KBM-7 (cell line): ENCODE results near the gene ZNF311.
A peak's percentile ranks its signal among the peaks of the same experiment; 100 is the strongest.

Experiments used
- DNase-seq: peaks from one replicate; pipeline ENCODE4 v3.0.0-alpha.2; 2015
- in situ Hi-C: fragments of 300-500 bp; cut with MboI; formaldehyde crosslinking; loops from 2 replicates; pipeline ENCODE4 v1.14.3; 2020; ENCODE audit warnings: low sequenced_read_pairs, low pct_unique_long_range_greater_than_20kb, mixed read lengths

The ZNF311 gene

DNA sequence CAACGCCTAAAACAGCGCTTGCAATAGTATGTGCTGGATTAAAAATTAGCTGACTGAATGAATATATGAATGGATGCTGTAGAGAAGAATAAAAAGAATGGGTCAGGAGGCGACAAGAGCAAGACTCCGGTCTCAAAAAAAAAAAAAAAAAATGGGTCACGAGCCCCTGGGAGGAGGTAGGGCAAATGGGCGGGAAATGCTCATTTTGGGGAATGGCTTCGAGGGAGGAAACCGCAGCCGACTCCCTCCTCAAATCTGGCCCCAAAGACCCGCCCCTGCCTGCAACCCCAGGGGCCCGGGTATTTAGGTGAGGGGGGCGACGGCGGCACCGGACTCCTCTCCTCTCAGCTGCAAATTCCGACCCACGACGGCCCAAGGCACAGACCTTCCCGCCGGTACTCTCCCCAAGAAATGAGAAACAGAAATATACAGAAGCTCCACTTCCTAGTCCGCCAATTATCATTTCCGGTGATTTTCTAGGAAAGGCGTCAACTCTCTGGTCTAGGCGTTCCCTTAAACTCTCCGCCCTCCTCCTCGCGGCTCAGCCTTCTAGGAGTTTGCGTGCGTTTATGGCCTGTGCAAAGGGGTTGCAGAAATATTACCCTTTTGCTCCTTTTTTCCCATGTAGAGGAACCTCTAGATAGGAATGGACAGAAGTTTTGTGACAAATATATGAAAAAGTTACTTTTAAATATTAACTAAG, at the start of gene ZNF311:
TSS of gene ZNF311 (minus strand) at position 133 of the 703 bp plus-strand sequence. CDS start 1,361 bp downstream, outside the sequence.
- no peak for DNase-seq
- in situ Hi-C loops = no loop called here

DNA sequence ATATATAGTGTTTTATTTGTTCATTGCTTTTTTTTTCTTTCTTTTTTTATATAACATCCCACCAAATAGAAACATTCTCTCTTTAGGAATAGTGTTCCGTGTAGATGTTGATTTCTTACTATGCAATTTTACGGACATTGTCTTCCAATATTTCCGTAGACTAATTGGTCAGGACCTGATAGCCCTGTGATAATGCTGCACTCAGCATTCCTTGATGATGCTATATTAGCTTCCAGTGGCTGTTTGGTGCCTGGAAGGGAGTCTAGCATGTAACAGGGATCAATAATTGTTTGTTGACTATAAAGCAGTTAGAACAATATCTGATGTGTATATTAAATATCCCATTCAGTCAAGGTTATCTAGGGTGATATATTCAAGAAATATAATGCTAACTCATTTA, 46.6 kb upstream of the ZNF311 start:
- no peak for DNase-seq
- in situ Hi-C loops = no loop called here

- in situ Hi-C loops = no loop called here
- no peak for DNase-seq
Measured at GRCh38 chr6:29045075-29045474, 40.0 kb upstream of the ZNF311 start, which contains the start of gene OR2W1. Gene OR2W1 (minus strand): TSS chr6:29045175. CDS start chr6:29045175, 0 bp downstream.

GRCh38 chr6:29035951-29036350, 30.8 kb upstream of the ZNF311 start:
- in situ Hi-C loops = no loop called here
- no peak for DNase-seq

DNA sequence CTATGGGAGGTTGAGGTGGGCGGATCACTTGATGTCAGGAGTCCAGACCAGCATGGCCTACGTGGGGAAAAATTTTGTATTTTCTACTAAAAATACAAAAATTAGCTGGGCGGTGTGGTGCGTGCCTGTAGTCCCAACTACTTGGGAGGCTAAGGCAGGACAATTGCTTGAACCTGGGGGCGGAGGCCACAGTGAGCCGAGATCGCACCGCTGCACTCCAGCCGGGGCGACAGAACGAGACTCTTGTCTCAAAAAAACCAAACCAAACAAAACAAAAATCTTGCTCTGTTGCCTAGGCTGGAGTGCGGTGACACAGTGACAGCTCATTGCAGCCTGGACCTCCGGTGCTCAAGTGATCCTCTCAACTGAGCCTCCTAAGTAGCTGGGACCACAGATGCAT, 23.7 kb upstream of the ZNF311 start:
- DNase-seq = no peak
- in situ Hi-C loops = no loop called here

DNA sequence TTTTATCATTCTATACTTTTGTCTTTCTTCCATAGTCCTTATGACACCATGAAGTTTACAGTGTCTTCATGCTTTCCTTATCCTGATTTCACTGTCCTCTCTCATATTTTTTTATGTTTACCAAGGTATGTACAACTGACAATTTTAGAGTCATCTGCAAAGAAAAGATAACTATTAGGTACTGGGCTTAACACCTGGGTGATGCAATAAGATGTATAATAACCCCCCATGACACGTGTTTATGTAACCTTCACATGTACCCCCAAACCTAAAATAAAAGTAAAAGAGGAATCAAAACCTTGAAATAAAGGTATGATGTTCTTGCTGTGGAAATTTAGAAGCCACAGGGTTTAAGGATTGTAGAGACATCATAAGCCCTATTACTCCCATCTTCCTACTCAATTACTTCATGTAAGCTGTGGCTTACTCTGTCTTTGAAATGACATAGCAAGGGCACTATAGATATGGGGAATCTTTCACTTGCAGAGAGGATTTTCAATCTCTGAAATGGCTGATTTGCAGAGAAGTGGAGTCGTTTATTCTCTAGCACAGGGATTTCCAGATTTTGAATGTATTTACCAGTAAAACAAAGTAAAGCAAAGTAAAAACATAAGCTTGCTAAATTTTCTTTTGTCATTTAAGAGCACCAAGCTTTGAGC, 20.9 kb upstream of the ZNF311 start:
- in situ Hi-C loops = no loop called here
- DNase-seq = no peak

DNA sequence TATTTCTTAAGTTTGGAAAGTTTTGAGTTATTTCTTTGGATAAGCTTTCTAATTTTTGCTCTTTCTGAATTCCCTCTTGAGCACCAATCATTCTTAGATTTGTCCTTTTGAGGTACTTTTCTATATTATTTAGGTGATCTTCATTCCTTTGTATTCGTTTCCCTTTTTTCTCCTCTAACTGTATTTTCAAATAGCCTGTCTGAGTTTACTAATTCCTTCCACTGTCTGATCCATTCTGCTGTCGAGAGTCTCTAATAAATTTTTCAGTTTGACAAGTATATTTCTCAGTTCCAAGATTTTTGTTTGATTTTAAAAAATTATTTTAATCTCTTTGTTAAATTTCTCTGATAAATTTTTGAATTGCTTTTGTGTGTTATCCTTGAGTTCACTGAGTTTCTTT, 16.3 kb upstream of the ZNF311 start:
- in situ Hi-C loops = no loop called here
- DNase-seq = no peak

GRCh38 chr6:29019629-29020028, 14.5 kb upstream of the ZNF311 start:
- DNase-seq = no peak
- in situ Hi-C loops = no loop called here

- in situ Hi-C loops = no loop called here
- DNase-seq = no peak
Measured at GRCh38 chr6:29017428-29017802, 12.3 kb upstream of the ZNF311 start.

DNA sequence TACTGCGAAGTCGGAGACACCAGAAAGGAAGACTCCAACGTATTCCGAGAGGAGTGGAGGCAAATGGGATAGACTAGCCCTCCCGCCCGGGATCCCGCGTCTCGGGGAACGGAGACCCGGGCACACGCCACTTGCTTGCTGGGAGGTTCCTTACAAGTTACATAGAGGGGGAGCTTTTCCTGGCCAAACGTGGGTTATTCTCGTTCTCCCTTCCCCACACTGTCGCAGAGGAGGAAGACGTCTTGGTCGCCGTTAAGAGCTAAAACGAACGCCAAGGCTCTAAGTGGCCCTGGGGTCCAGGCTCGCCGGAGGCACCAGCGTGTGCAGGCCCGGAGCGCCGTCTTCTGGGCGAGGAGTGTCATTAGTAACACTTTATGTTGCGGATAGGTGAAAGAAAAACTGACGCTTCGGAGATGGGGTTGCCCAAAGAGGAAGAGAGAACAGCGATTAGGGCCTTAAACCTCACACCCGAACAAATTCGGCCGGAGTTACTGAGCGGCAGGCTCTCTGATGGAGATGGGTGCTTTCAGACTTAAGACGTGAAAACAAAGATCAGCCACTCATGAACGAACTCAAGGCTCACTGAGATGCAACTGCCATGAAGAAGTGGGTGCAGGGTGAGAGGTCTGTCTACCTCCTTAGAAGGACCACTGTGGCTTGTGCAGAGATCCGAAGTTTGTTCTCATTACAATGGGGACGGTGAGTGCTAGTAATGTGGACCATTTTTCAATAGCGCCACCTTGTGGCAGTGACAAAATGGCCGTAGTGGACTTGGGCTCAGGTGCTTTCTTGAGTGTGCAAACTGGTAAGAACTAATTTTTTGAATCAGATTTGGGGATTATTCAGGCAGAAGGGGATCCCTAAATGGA, 11.7 kb upstream of the ZNF311 start:
- peak; percentile 92 for DNase-seq
- in situ Hi-C loops = no loop called here

DNA sequence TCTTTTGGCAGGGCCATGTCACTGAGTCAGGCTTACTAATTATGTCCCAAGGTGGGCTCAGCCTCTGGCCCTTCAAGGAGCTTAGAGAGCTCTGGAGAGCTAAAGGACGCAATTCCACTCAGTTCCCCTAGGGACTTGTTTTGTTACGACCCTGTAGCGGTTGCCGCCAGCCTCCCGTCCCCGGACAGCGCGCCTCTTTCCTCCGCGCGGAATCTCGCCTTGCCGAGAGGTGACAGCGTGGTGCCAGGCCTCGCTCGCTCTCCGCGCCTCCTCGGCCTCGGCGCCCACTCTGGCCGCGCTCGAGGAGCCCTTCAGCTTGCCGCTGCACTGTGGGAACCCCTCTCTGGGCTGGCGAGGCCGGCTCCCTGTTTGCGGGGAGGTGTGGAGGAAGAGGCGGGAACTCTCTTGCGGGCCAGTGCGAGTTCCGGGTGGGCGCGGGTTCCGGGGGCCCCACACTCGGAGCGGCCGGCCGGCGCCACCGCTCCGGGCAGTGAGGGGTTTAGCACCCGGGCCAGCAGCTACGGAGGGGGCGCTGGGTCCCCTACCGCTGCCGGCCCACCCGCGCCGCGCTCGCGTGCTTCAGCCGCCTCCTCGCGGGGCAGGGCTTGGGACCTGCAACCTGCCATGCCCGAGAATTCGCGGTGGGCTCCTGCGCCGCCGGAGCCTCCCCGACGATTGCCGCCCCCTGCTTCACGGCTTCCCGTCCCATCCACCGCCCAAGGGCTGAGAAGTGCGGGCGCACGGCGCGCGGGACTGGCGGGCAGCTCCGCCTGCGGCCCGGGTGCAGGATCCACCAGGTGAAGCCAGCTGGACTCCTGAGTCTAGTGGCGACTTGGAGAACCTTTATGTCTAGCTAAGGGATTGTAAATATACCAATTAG, 9.9 kb upstream of the ZNF311 start:
- in situ Hi-C loops = no loop called here

GRCh38 chr6:29011276-29011734, 6.2 kb upstream of the ZNF311 start:
- peak; percentile 66 for DNase-seq
- in situ Hi-C loops = no loop called here

More for the DNA sequence above, 9.9 kb upstream of the ZNF311 start:
- no peak for DNase-seq

DNA sequence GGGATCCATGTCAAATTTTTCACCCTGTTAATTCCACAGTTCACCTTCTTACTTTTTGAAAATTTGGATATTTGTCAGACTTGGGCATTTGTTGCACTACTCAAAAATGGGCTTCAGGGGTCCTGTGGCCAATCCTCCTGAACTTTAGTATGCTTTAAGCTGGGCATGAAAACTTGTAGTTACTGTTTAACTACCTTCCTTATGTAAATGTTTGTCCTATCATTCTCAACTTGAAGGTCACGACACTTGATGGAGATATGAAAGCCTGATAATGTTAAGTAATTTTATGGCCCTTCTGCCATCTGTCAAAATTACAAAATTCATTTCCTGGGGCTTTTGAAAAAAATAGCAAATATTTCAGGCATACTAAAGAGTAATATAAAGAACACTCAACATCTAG, 4.2 kb upstream of the ZNF311 start:
- in situ Hi-C loops = no loop called here
- no peak for DNase-seq

GRCh38 chr6:29008089-29008488, 3.0 kb upstream of the ZNF311 start:
- in situ Hi-C loops = no loop called here
- no peak for DNase-seq

- in situ Hi-C loops = loop anchor here (25.0 kb wide), 1 partner anchor 310 kb away; no protein-coding TSS in a partner anchor
- DNase-seq = no peak
Measured at GRCh38 chr6:28996844-28997510, 8.1 kb downstream of the ZNF311 start.

DNA sequence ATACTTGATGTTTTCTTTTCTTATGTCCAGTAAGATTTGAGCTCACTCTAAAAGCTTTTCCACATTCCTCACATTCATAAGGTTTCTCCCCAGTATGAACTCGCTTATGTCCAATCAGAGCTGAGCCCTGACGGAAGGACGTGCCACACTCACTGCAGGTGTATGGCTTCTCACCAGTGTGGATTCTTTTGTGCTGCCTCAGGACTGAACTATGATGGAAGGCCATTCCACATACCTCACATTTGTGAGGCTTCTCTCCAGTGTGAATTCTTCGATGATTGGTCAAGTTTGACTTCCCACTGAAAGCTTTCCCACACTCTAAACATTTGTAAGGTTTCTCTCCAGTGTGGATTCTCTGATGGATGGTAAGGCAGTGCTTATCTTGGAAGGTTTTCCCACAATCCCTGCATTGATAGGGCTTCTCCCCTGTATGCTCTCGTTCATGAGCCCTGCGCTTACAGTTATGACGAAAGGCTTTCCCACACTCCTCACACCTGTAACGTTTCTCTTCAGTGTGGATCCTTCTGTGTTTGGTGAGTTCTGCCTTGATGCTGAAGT, 9.9 kb downstream of the ZNF311 start:
- in situ Hi-C loops = loop anchor here (25.0 kb wide), 1 partner anchor 308 kb away; no protein-coding TSS in a partner anchor
- no peak for DNase-seq

DNA sequence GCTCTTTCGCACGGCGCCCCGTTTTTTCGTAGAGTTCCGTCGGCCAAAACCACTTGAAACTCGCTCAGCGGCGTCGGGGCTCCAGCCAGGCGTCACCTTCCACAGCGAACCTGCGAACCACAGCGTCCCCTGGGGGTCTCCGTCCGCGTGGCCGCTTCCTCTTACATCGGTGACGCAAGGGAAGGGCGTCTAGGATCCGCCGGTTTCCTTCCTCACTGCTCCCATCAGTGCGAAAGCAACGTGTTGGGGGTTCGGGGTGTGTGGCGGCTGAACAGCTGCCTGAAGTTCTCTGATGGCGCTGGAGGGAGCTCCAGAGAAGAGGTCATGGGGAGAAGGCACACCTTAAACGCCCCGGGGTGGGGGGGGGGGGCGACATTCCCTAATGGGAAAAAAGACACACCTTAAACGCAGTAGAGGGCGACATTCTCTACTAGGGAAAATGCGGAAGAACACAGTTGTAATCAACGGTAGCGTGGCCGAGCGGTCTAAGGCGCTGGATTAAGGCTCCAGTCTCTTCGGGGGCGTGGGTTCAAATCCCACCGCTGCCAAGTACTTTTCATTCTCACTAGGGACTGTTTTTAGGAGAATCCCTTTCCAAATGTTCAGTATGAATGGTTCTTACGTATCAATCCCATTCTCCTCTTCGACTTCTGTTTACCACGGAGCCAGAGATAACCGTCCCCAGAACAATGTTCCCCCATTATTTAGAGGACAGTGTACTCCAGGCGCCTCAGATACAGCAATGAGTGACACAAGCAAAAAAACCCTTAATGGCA, 16.4 kb downstream of the ZNF311 start:
- in situ Hi-C loops = loop anchor here (25.0 kb wide), 1 partner anchor 301 kb away; no protein-coding TSS in a partner anchor
- peak; percentile 93 for DNase-seq
